ENCODE results near the gene CFAP65. TPM values are rescaled to one million over a fixed set of nuclear protein-coding genes. Genes with fewer than 3 reads are reported as not detected.

CFAP65 gene
- total and polyA plus RNA-seq, 2 of the 13 experiments (the other 11 are each of a cell fraction or from before 2014, with no cell fraction given) = 0.05 TPM; not detected in 1

GRCh38 chr2:219002395-219003266 lies 38.7 kb downstream of the CFAP65 start (continued):
- TF ChIP-seq ZNF609 (CRISPR knock-in tag; IDR thresholded peaks at IDR 0.05; ENCODE audit: borderline replicate concordance) = no peak
- 0 out of 2 replicates have a peak, but pooled peaks have one; percentile 2 for TF ChIP-seq ZNF770 (CRISPR knock-in tag; IDR thresholded peaks at IDR 0.05)
- 0 out of 2 replicates have a peak, but pooled peaks have one; percentile 9 for TF ChIP-seq ZNF788 (CRISPR knock-in tag; IDR thresholded peaks at IDR 0.05; ENCODE audit: borderline replicate concordance)
- no peak for TF ChIP-seq ZNF20 (CRISPR knock-in tag; IDR thresholded peaks at IDR 0.05)
- 0 out of 2 replicates have a peak, but pooled peaks have one; percentile 34 for TF ChIP-seq NR0B2 (CRISPR knock-in tag; IDR thresholded peaks at IDR 0.05)
- TF ChIP-seq HNRNPL (IDR thresholded peaks at IDR 0.05; ENCODE audit: low read depth, low read length) = peak; percentile 81; the same call in 1 of the 2 replicates
- TF ChIP-seq ZNF329 (CRISPR knock-in tag; IDR thresholded peaks at IDR 0.05; ENCODE audit: low read depth) = peak; percentile 44; the same call in 1 of the 2 replicates
- TF ChIP-seq HNF4G (IDR thresholded peaks at IDR 0.05; ENCODE audit: borderline replicate concordance, low read depth, low read length) = 0 out of 2 replicates have a peak, but pooled peaks have one; percentile 8
- 0 out of 2 replicates have a peak, but pooled peaks have one; percentile 33 for TF ChIP-seq HNF4G (CRISPR knock-in tag; IDR thresholded peaks at IDR 0.05; ENCODE audit: borderline replicate concordance, low read depth)
- TF ChIP-seq JUND (CRISPR knock-in tag; IDR thresholded peaks at IDR 0.05) = no peak
- TF ChIP-seq FOSL2 (CRISPR knock-in tag; IDR thresholded peaks at IDR 0.05) = no peak
- peak; percentile 54; the same call in 1 of the 2 replicates for TF ChIP-seq ZNF619 (CRISPR knock-in tag; IDR thresholded peaks at IDR 0.05)
- peak; percentile 32; the same call in 1 of the 2 replicates for TF ChIP-seq STAG1 (CRISPR knock-in tag; IDR thresholded peaks at IDR 0.05)
- no peak for TF ChIP-seq BRD4 (CRISPR knock-in tag; IDR thresholded peaks at IDR 0.05)
- no peak for TF ChIP-seq ZNF264 (CRISPR knock-in tag; IDR thresholded peaks at IDR 0.05)
- no peak for TF ChIP-seq ZNF121 (CRISPR knock-in tag; IDR thresholded peaks at IDR 0.05)
- TF ChIP-seq MTERF4 (CRISPR knock-in tag; IDR thresholded peaks at IDR 0.05) = 0 out of 2 replicates have a peak, but pooled peaks have one; percentile 56
- peak; percentile 74 for TF ChIP-seq RBAK (CRISPR knock-in tag; IDR thresholded peaks at IDR 0.05)

All from HepG2 (cell line).